NCI-H524 treated with DMSO at 0.1 percent for 48 hours (cell line): ENCODE results near the gene DAB2IP.

Experiments
- DNase-seq: peaks from one replicate; lab custom pipeline; 2025; lab: John Stamatoyannopoulos, UW

DAB2IP gene

DNA sequence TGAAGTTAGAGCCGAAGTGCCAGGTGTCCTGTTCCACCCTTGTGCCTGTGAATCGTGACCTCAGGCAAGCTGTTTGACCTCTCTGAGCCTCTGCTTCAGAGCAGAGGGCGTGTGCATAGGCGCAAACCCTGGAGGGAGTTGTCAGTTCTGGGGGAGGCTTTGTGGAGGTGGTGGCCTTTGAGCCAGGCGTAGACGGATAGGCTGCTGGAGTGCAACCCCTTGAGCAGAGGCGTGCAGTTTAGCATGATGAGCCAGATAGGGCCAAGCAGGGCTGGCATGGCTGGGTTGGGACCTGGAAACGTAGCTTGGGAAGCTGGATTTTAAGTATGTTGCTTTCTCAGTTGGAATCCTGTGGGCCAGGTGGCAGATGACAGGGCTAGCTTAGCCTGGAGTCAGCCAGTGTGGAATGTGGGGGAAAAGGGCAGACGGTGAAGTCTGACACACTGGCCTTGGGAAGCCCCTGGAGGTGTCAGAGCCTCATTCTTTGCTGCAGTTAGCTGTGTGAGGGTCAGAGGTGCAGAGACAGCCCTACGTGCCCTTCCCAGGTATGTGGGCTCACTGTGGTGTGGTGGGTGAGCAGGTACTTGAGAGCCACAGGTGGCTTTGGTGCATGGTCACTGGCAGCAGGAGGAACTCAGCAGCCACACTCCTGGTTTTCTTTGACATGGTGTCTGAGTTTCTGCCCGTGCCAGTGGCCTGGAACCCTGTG lies 93.4 kb downstream of the DAB2IP start:
- no peak for DNase-seq

DNA sequence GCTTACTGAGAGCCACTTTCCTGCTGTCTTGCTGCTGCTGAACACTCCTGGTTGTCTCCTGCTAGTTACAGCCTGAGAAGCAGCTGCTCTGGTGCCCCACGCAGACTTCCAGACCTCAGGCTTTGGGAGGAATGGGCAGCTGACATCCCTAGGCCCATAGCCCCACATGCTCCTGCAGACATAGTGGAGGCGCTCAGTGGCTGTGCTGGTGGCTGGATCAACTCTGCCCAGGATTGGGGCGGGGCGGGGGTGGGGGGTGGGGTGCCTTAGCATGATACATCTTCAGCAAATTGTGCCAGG lies 93.9 kb downstream of the DAB2IP start:
- DNase-seq, result no peak

DNA sequence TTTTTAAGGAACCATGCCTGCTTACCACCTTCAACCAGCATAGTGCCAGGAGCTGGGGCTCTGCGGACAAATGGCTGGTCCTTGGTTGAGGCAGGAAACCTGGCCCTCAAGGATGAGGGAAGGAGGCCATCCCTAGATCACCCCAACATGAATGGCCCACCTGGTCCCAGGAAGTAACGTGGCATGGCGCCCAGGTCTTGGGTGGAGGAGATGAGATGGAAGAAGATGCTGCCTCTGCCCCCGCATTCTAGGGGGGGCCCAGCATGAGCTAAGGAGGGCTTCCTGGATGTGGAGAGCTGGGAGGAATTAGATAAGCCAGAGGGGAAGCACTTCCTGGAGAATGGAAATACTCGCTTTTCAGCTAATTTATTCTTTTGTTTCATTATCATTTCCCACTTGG lies 95.0 kb downstream of the DAB2IP start:
- no peak for DNase-seq

DNA sequence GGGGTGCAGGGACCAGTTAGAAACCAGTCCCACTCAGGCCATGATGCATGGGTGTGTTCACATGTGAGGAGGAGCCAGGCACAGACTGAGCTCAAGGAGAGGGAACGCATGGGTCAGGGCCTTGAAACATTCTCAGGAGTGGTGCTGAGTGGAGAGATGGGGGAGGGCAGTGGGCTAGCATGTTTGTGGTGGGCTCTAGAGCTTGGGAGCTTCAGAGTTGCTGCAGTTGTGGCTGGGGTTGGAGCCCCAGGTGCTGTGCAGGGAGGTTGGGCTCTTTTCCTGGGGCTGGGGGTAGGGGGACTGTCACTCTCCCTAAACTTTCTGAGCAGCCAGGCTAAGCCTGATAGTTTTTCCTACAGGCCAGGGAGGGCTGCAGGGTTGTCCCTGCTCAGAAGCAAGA lies 95.4 kb downstream of the DAB2IP start:
- DNase-seq, result no peak

DNA sequence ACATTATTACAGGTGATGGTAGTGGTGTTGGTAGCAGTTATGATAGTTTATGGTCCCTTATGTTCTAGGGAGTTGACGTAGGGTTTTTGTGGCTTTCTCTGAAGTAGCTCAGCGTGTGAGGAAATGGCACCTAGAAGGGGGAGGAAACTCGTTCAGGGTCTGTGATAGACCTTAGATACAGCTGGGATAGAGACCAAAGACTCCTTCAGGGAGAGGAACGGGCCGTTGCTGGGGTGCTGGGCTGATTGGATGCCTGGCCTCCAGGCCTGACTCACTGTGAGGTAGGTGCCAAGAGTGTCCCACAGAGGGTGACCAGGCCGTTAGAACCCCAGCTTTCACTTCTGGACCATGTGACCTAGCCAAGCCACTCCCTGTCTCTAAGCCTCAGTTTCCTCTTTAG lies 96.6 kb downstream of the DAB2IP start:
- no peak for DNase-seq

DNA sequence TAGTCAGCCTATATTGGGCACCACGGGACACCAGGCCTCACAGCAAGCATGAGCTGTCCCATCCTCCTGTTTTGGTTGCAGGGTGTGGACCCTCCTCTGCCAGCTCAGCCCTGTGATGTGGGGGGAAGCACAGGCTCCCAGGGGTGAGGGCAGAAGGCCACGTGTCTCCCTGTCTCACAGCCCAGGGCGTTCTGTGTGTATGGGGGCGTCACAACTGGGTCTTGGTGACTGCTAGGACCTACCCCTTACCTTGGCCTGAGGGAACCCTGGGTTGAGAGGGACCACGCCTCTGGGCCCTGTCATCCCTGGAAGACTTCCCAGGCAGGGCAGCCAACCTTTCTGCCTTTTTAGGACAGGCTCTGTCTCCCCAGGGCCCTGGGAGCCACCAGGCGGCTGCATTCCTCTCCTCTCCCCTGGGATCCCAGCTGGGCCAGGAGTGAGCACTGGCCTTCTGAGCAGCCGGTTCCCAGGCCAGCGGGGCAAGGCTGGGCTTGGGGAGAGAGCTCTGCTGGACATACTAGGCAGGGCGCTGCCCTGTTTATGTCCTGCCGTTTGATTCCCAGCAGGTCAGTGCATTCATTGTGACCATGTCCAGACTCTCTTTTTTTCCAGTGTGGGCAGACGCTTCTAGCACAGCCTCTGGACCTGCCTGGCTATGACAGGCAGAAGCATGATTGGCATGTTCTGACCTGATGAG lies 97.4 kb downstream of the DAB2IP start:
- DNase-seq, result no peak

DNA sequence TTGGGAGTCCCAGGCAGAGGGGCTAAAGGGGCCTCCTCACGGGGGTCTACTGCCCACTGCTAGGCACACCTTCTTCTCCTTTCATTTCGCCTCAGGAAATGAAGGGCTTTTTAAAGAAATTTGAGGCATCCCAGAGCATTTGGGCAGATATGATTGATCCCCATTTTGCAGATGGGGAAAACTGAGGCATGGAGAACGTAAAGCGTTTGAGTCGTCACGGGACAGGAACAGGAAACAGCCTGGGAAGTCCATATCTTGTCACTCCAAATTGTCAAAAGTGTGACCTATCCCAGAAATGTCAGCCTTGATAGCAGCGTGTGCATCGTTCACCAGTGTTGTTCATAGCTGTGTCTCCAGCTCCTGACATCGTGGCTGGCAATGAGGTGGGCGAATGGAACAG lies 98.2 kb downstream of the DAB2IP start:
- no peak for DNase-seq

DNA sequence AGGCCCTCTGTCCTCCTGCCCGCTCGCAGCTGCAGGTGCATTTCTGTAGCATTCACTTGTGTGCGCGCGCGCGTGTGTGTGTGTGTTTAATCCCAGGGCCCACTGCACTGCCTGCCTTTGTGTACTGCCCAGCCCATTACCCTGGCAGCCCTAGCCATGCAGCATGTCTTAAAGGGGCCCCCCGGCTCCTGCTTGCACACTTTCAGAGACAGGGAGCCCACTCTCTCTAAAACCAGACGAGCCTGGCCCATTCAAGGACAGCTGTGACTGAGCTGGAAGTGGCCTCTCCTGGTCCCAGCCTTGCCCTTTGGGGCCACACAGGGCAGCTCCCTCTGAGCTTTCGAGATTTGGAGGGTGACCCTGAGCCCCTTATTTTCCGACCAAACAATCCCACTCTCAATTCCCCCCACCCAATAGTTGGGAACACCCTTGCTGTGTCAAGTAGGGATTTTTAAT lies 98.9 kb downstream of the DAB2IP start:
- DNase-seq, result no peak

DNA sequence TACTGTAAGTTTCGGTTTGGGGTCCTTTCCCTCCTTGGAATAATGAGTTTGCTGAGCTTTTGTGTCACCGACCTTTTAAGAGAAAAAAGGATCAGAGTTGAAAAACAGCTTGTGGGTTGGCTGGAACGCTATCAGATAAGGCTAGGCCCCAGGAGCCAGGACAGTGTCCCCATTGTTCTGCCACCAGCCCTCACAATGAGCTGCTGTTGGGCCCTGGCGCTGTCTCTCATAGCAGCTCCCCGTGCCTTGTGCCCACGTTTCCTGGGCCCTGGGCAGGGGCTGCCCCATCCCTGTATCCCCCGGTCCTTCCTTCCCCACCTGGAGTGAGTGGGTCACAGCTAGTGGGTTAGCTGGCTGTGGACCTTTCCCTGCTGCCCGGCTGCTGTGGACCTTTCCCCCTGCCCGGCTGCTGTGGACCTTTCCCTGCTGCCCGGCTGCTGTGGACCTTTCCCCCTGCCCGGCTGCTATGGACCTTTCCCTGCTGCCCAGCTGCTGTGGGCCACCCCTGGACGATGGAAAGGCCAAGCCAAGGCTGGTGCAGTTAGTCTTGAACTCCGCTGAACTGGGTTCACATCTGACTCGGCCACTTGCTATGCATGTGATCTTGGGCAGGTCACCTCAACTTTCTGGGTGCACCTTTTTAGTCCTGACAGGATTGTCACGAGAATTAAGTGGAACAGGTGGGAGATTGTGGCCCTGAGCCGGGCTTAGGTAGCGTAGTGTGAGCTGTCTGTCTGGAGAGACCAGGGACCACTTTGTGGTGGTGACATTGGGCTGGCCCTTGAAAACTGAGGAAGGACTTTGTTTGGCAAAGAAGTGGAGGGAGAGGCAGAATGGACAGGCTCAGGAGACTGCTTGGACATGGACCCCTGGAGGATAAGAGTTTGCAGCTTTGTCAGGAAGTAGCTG lies 99.5 kb downstream of the DAB2IP start:
- no peak for DNase-seq

DNA sequence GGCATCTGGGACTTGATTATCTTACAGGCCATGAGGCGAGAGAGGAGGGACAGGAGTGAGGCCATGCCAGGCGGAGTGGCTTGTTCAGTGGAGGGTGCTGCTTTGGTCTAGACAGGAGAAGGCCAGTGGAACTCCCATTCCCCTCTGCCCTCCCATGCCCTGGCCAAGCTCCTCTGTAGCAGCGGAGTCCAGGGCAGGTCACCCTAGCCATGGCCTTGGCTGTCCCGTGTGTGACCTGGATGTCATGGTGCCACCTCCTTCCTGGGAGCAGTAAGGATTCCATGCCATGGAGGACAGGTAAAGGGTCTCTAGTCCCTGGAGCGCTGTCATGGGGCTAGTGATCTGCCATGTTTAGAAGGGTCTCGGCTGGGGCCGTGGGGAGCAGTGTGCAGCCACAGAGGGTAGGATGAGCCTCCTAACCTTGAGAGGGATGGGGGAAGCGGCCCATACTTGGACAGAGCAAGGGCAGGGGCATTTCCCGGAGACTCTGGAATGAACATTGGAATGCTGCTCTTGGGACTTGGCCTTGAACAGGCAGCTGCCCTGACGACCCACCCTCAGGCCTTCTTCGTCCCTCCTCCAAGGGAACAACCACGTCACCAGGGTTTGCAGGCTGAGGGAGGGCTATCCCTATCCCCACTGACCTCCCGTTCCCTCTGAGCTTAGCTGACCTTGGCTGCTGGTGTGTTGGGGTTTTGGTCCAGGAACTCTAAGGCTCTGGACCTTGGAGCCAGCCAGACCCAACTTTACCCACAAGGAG lies 100.4 kb downstream of the DAB2IP start:
- DNase-seq, result no peak

DNA sequence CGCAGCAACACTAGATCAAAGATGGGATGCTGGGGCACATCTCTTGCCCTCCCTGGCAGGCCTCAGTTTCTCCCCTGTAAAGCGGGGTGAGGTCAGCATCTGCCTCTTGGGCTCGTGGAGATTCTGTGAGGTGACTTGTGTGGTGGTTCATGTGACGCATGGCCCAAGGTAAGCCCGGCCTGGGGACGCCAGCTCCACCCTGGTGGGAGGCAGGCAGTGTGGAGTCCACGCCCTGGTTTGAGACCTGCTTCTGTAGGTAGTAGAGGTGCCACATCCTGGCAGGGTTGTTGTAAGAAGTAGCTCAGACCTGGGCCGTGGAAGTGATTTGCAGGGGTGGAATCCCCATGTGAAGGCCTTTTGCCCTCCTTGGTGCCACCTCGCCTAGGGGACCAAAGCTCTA lies 101.5 kb downstream of the DAB2IP start:
- no peak for DNase-seq

DNA sequence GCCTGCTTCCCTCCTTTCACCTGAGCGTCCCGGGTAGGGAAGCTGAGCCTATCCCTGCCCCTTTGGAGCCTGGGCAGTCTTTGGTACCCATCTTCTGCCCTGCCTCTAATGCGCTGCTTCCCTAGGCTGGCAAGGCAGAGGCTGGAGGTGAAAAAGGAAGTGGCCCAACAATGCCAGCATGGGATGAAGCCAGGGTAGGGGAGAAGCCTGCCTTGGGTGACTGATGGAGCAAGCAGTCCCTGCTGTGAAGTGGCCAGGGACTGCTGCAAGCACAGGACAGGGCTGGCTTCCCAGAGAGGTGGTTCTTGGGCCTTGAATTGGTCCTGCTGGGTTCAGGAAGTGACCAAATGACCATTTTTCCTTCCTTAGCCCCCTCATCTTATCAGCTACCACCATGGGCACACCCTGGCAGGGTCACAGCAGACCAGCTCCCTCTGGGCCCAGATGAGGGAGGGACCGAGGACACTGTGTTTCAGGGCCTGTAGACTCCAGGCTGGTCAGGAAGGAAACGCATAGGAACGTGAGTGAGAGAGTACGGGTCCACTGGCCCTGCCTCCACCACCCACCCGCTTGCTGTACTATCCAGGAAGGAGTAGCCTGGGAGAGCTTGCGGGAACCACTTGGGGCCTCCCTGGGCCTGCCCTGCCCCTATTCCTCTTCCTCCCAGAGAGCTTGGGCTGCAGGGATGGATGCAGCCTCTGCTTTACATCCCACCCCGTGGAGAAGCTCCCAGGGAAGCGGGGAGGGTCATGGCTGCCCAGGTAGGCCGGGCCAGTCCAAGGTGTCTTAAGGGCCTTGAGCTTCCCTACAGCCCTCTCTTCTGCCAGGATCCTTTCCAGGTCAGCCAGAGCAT lies 102.6 kb downstream of the DAB2IP start:
- no peak for DNase-seq

DNA sequence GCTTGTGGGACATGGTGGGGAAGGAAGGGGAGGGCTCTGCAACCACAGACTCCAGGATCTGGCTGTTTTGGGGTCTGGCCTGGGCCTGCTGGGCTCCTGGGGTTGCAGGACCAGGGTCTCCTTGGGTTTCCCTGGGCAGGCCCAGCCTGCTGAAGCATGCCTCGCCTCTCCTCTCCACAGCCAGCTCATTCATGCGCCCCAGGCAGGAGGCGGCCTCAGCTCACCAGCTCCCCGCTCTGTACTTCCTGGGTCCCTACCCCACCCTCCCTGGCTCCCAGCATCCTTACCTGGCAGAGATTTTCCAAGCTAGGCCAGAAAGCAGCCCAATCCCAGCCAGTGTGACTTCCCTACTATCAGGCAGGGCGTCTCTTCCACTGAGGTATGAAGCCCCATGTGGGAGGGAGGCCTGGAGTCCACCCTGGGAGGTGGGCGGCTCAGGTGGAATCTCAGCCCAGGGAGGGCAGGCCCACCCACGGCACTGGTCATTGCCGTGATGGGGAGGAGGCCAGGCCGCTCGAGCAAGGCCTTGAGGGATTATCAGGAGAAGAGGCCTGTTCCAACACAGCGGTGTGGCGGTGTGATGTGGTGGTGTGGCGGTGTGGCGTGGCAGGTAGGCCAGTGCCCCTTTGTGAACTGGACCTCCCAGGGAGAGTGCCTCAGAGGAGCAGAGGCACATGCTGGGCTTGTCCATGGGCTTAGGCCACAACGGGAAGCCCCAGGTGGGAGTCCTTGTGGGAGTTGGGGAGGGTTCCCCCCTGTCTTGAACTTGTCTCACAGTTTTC lies 103.4 kb downstream of the DAB2IP start:
- no peak for DNase-seq

DNA sequence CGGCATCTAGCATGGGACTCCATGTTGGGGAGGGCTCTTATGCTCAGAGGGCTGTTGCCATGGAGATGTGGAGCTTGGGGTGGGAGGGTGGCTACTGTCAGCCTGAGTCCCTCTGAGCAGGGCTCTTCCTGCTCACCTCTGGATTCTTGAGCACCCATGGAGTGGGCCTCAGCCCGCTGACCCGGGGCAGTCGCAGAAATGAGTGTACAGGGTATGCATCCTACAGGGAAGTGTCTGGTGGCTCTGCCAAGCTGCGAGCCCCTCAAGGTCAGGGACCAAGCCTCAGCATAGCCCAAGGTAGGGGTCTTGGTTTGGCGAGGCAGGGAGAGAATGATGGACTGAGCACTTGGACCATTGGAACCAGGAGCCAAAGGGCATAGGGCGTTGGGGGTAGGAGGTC lies 104.1 kb downstream of the DAB2IP start:
- DNase-seq, result no peak

DNA sequence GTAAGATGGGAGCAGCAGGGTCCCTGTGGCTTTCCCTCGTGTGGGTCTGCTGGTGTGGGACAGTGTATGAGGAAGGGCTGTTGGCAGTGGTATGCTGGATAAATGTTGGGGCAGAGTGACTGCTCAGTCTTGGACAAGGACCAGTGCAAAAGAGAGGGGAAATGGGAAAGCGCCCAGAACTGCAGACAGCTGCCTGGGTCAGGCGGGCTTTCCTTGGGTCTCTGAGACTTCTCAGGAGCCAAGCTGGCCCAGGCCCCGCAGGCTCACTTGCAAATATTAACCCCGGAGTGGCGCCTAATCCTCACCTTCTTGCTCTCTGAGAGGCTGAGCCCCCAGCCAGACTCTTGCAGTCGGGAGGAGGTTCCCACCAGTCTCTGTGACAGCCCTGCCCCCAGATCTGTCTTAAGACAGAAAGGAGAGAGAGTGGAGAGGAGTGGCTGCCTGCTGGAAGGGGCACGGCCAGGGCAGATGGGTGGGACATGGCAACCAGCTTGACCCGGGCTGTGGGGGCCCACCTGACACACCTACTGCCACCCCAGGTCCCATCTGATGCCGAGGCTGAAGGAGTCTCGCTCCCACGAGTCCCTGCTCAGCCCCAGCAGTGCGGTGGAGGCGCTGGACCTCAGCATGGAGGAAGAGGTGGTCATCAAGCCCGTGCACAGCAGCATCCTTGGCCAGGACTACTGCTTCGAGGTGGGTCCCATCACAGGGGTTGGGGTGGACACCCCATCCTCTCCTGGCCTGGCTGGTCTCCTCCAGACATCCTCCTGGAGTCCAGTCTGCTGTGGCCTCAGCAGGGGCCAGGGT lies 105.2 kb downstream of the DAB2IP start:
- no peak for DNase-seq

DNA sequence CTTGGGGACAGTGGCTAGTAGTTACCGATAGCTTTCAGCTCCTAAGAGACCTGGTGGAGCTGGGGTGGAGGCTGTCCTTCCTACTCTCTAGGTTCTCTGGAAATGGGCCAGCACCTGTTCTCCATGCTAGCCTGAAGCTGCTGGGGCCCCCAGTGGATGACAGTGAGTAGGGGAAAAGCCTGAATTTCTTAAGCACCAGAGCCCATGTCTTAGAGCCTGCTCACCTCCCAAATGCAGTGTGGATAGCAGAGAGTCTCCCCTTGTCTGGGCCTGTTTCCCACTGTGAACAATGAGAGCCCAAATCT lies 105.8 kb downstream of the DAB2IP start:
- no peak for DNase-seq

DNA sequence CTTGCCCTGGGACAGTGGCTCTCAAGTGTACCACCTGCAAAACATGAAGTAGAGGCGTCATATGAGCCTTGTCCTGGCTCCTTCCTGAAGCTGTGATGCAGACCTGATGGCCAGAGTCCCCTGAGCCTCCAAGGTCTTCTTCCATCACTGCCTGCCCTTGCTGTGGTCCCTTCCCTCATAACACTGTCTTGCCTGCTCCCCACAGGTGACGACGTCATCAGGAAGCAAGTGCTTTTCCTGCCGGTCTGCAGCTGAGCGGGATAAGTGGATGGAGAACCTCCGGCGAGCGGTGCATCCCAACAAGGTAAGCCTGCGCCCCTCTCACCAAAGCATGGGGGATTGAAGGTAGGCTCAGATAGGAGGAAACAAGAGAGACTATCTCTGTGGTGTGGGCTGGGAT lies 107.3 kb downstream of the DAB2IP start:
- DNase-seq, result no peak

DNA sequence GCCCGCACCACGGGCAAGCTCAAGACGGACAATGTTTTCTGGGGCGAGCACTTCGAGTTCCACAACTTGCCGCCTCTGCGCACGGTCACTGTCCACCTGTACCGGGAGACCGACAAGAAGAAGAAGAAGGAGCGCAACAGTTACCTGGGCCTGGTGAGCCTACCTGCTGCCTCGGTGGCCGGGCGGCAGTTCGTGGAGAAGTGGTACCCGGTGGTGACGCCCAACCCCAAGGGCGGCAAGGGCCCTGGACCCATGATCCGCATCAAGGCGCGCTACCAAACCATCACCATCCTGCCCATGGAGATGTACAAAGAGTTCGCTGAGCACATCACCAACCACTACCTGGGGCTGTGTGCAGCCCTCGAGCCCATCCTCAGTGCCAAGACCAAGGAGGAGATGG lies 108.6 kb downstream of the DAB2IP start:
- DNase-seq, result no peak

DNA sequence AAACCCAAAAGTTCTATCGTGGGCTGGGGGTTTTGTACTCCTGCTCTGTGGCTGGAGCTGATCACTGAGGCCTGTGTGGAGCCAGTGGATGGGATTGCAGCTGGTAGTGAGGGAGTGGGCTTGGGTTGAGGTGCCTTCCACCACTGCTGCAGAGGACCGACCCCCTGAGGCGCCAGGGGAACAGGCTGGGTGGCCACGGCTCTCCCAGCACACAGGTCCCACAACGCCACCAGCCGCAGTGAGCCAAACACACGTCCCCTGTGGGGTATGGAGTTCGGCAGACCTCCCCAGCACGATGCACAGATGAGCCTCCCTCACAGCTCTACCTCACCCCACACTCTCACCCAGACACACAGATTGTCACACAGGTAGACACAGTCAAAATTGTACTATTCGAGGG lies 109.1 kb downstream of the DAB2IP start:
- no peak for DNase-seq

DNA sequence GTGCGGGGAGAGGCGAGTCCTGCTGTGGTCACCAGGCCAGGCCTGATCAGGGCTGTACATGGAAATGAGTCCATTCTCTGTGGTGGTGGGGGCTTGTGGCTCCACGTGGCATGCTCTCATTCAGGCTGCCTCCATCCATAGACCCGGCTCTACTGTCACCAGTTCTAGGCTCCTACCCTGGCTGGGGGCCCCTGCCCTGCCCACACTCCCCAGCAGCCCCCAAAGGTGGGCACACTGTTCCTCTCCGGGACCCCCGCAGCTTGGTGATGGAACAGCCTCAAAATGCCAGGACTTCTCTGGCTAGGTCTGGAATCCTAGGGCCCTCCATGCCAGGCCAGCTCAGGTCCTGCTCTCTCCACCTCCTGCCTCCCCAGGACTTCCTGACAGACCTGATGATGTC lies 111.7 kb downstream of the DAB2IP start:
- no peak for DNase-seq
